H9 (cell line): Measurements from ENCODE around the gene C1orf21. TPM values are rescaled to one million over a fixed set of nuclear protein-coding genes. Genes with fewer than 3 reads are reported as not detected.

Experiments
- DNase-seq: peaks from one replicate; pipeline ENCODE4 v3.0.0-alpha.2; 2017
- H2AFZ ChIP-seq: one replicate; pipeline ENCODE4 v1.6.1; 2013; ENCODE audit warnings: mild to moderate bottlenecking, low read length, control low read depth, moderate library complexity
- H2AK5ac ChIP-seq: 2 replicates; pipeline ENCODE4 v1.6.1; 2013; ENCODE audit warnings: low read length, control low read depth, mixed read lengths; ENCODE audit not compliant: insufficient read length
- H2BK120ac ChIP-seq: one replicate; pipeline ENCODE4 v1.6.1; 2013; ENCODE audit warnings: low read depth, mild to moderate bottlenecking, low read length, control low read depth, inconsistent platforms; ENCODE audit not compliant: poor library complexity, severe bottlenecking
- H2BK12ac ChIP-seq: 2 replicates; pipeline ENCODE4 v1.6.1; 2013; ENCODE audit warnings: low read length, control low read depth, mixed read lengths, low read depth; ENCODE audit not compliant: insufficient read length
- H2BK15ac ChIP-seq: 2 replicates; pipeline ENCODE4 v1.6.1; 2013; ENCODE audit warnings: low read depth, low read length, control low read depth
- H2BK20ac ChIP-seq: one replicate; pipeline ENCODE4 v1.6.1; 2013; ENCODE audit warnings: low read depth, mild to moderate bottlenecking, low read length, control low read depth, inconsistent platforms; ENCODE audit not compliant: poor library complexity, severe bottlenecking
- H2BK5ac ChIP-seq: 2 replicates; pipeline ENCODE4 v1.6.1; 2013; ENCODE audit warnings: low read length, control low read depth, mixed read lengths; ENCODE audit not compliant: insufficient read length
- H3K14ac ChIP-seq: 2 replicates; pipeline ENCODE4 v1.6.1; 2013; ENCODE audit warnings: low read length, control low read depth; ENCODE audit not compliant: insufficient read depth
- H3K18ac ChIP-seq: 2 replicates; pipeline ENCODE4 v1.6.1; 2013; ENCODE audit warnings: low read depth, mild to moderate bottlenecking, mixed read lengths, low read length, control low read depth; ENCODE audit not compliant: insufficient read length
- H3K23ac ChIP-seq: 2 replicates; pipeline ENCODE4 v1.6.1; 2013; ENCODE audit warnings: low read length, control low read depth, mixed read lengths, low read depth; ENCODE audit not compliant: insufficient read length
- H3K23me2 ChIP-seq: 2 replicates; pipeline ENCODE4 v1.6.1; 2013; ENCODE audit warnings: low read depth, mild to moderate bottlenecking, mixed read lengths, low read length, control low read depth; ENCODE audit not compliant: insufficient read length, poor library complexity, severe bottlenecking
- H3K27ac ChIP-seq: 2 replicates; pipeline ENCODE4 v1.5.1; 2013; ENCODE audit warnings: low read length, control low read depth, mixed read lengths, low read depth; ENCODE audit not compliant: insufficient read length
- H3K27me3 ChIP-seq: 2 replicates; pipeline ENCODE4 v1.6.1; 2013; ENCODE audit warnings: low read length, control low read depth, inconsistent platforms; ENCODE audit not compliant: insufficient read depth
- H3K4ac ChIP-seq: 2 replicates; pipeline ENCODE4 v1.6.1; 2013; ENCODE audit warnings: low read depth, mild to moderate bottlenecking, control low read depth, inconsistent platforms, low read length, moderate library complexity
- H3K4me1 ChIP-seq: 2 replicates; pipeline ENCODE4 v1.6.1; 2013; ENCODE audit warnings: low read length, control low read depth, inconsistent platforms; ENCODE audit not compliant: insufficient read depth
- H3K4me2 ChIP-seq: 2 replicates; pipeline ENCODE4 v1.6.1; 2013; ENCODE audit warnings: low read length, control low read depth, mixed read lengths; ENCODE audit not compliant: insufficient read length, insufficient read depth
- H3K56ac ChIP-seq: 2 replicates; pipeline ENCODE4 v1.6.1; 2013; ENCODE audit warnings: low read depth, mild to moderate bottlenecking, mixed read lengths, low read length, control low read depth; ENCODE audit not compliant: insufficient read length
- H3K79me1 ChIP-seq: 2 replicates; pipeline ENCODE4 v1.6.1; 2013; ENCODE audit warnings: low read depth, mild to moderate bottlenecking, moderate library complexity, low read length, control low read depth, inconsistent platforms; ENCODE audit not compliant: insufficient read depth, poor library complexity, severe bottlenecking
- H3K79me2 ChIP-seq: 2 replicates; pipeline ENCODE4 v1.6.1; 2013; ENCODE audit warnings: low read length, control low read depth, inconsistent platforms; ENCODE audit not compliant: insufficient read depth
- H3K9ac ChIP-seq: 2 replicates; pipeline ENCODE4 v1.6.1; 2013; ENCODE audit warnings: low read length, control low read depth, mixed read lengths; ENCODE audit not compliant: insufficient read length; ENCODE audit errors: extremely low read depth
- H3K9me3 ChIP-seq: one replicate; pipeline ENCODE4 v1.6.1; 2013; ENCODE audit warnings: low read depth, low read length, inconsistent platforms; ENCODE audit not compliant: control insufficient read depth
- H3T11ph ChIP-seq: one replicate; pipeline ENCODE4 v1.6.1; 2013; ENCODE audit warnings: mild to moderate bottlenecking, low read length, control low read depth, inconsistent platforms
- H4K20me1 ChIP-seq: one replicate; pipeline ENCODE4 v1.6.1; 2013; ENCODE audit not compliant: control insufficient read depth, insufficient read length, insufficient read depth
- H4K5ac ChIP-seq: 2 replicates; pipeline ENCODE4 v1.6.1; 2013; ENCODE audit warnings: low read depth, mild to moderate bottlenecking, mixed read lengths, low read length, control low read depth; ENCODE audit not compliant: insufficient read length
- H4K8ac ChIP-seq: replicated peaks from 2 replicates; pipeline ENCODE4 v1.6.1; 2013; ENCODE audit warnings: low read length, control low read depth, mixed read lengths, low read depth; ENCODE audit not compliant: insufficient read length
- H4K91ac ChIP-seq: 2 replicates; pipeline ENCODE4 v1.6.1; 2013; ENCODE audit warnings: low read depth, mild to moderate bottlenecking, moderate library complexity, mixed read lengths, low read length, control low read depth; ENCODE audit not compliant: insufficient read length
- H3K27ac Mint-ChIP-seq, 3 experiments: 2 replicates in 2 of 3; 3 replicates in 1 of 3; pipeline ENCODE4 v1.8.0; 2020 to 2021; ENCODE audit warnings: mixed read lengths in 3 of 3, mild to moderate bottlenecking in 1 of 3, moderate library complexity in 1 of 3
- H3K27me3 Mint-ChIP-seq: 2 replicates; pipeline ENCODE4 v1.8.0; 2021; ENCODE audit warnings: low read depth, mild to moderate bottlenecking, moderate library complexity, mixed read lengths
- H3K36me3 Mint-ChIP-seq, 3 experiments: 2 replicates in 2 of 3; 3 replicates in 1 of 3; pipeline ENCODE4 v1.8.0; 2020 to 2021; ENCODE audit warnings: low read depth in 3 of 3, mixed read lengths in 3 of 3; ENCODE audit not compliant: insufficient read depth in 1 of 3
- H3K4me1 Mint-ChIP-seq, 2 experiments: 2 replicates each; pipeline ENCODE4 v1.8.0; 2020; ENCODE audit warnings: mixed read lengths in 2 of 2
- H3K4me3 Mint-ChIP-seq, 2 experiments: 2 replicates in 1 of 2; 3 replicates in 1 of 2; pipeline ENCODE4 v1.8.0; 2020 to 2021; ENCODE audit warnings: mild to moderate bottlenecking in 2 of 2, mixed read lengths in 2 of 2, moderate library complexity in 1 of 2
- H3K9me3 Mint-ChIP-seq, 2 experiments: 2 replicates in 1 of 2; 3 replicates in 1 of 2; pipeline ENCODE4 v1.8.0; 2020; ENCODE audit warnings: mild to moderate bottlenecking in 2 of 2, mixed read lengths in 2 of 2, moderate library complexity in 1 of 2
- CTCF ChIP-seq: fragments of 200-600 bp; sonication (generic); conservative IDR thresholded peaks from 3 replicates; pipeline ENCODE4 v1.8.0; 2021; ENCODE audit warnings: antibody characterized with exemption, mild to moderate bottlenecking
- total RNA-seq: library from RNA; stranded (reverse); gene quantifications from 2 replicates; pipeline ENCODE4 v1.2.1, GENCODE V29; 2021

Gene C1orf21
- total RNA-seq, 1 experiment from 2014 or later: 36.0 TPM

- Histone ChIP-seq H3K14ac (no peak overlapping the region), H3K56ac (no peak overlapping the region), H2AFZ (no peak overlapping the region), H3K79me1 (no peaks in the 10 kb centered on the region), H2BK20ac (no peak overlapping the region), H3K4ac (no peak overlapping the region), H2AK5ac (no peak overlapping the region), H4K8ac (no peak overlapping the region), H3K9me3 (no peaks in the 10 kb centered on the region), H3T11ph (no peak overlapping the region), H3K27ac (no peak overlapping the region), H3K27me3 (no peaks in the 10 kb centered on the region), H2BK120ac (no peak overlapping the region), H4K5ac (no peak overlapping the region), H2BK12ac (no peak overlapping the region), H2BK15ac (no peak overlapping the region), H3K79me2 (no peaks in the 10 kb centered on the region), H3K23me2 (no peaks in the 10 kb centered on the region), H3K9ac (no peak overlapping the region), H3K23ac (no peak overlapping the region), H4K20me1 (no peaks in the 10 kb centered on the region), H2BK5ac (no peak overlapping the region), H4K91ac (no peak overlapping the region), H3K4me1 (no peaks in the 10 kb centered on the region), H3K18ac (no peak overlapping the region), H3K4me2 (no peak overlapping the region)
- DNase-seq: no peak
- Mint-ChIP-seq H3K27ac (no peak overlapping the region), H3K4me3 (no peak overlapping the region), H3K4me1 (peaks cover 5 to 6% of the 10 kb centered on the region in 2 experiments; a peak in 3 of 4 replicates), H3K36me3 (peaks cover 0 to 3% (median 2%) of the 10 kb centered on the region in 3 experiments; a peak in 3 of 7 replicates), H3K9me3 (no peaks in the 10 kb centered on the region; a peak in 2 of 5 replicates), H3K27me3 (no peaks in the 10 kb centered on the region; the same call in 1 of the 2 replicates)
- no peak for TF ChIP-seq CTCF
Observed at GRCh38 chr1:184655185-184655584, 268.4 kb downstream of the C1orf21 start.
